Measurements from ENCODE around the gene DCDC2C. TPM values are rescaled to one million over a fixed set of nuclear protein-coding genes. Genes with fewer than 3 reads are reported as not detected.

The DCDC2C gene
- total and polyA plus RNA-seq, 2 donors (not counting 3 experiments of a cell fraction or from before 2014, with no cell fraction given) = not detected

GRCh38 chr2:3747032-3747654, 43.8 kb downstream of the DCDC2C start:
- Histone ChIP-seq H3K27me3 (ENCODE audit: control insufficient read depth in 2 of 2, insufficient read depth in 2 of 2, low read length in 2 of 2) (no peaks in the 10 kb centered on the region), H3K9ac (replicated peaks; ENCODE audit: extremely low read depth, insufficient read depth, low read length) (no peak overlapping the region), H4K20me1 (replicated peaks; ENCODE audit: control insufficient read depth, extremely low read depth, insufficient read depth, low read length) (no peaks in the 10 kb centered on the region), H3K4me3 (replicated peaks in 1 of 3; ENCODE audit: insufficient read depth in 1 of 3, low read depth in 1 of 3, low read length in 3 of 3) (no peak overlapping the region), H3K9me1 (replicated peaks; ENCODE audit: control insufficient read depth, extremely low read depth, insufficient read depth, low read length) (no peaks in the 10 kb centered on the region), H2AFZ (ENCODE audit: low read depth, low read length) (no peak overlapping the region), H3K4me1 (ENCODE audit: control insufficient read depth, extremely low read depth, insufficient read depth, low read length) (no peaks in the 10 kb centered on the region), H3K9me3 (replicated peaks; ENCODE audit: control insufficient read depth, insufficient read depth, low read length) (no peaks in the 10 kb centered on the region), H3K4me2 (ENCODE audit: insufficient read depth, low read length) (no peak overlapping the region), H3K27ac (ENCODE audit: insufficient read depth, low read depth, low read length) (no peak overlapping the region), H3K79me2 (ENCODE audit: control insufficient read depth, insufficient read depth, low read length) (no peaks in the 10 kb centered on the region), H3K36me3 (ENCODE audit: control insufficient read depth in 2 of 2, extremely low read depth in 1 of 2, insufficient read depth in 2 of 2, low read length in 2 of 2) (no peaks in the 10 kb centered on the region)
- no TSS peak for BruUV-seq (replicated peaks)
- intact Hi-C loops (cut with micrococcal nuclease) = no loop called here
- CTCF ChIA-PET = no interaction called here
- FAIRE-seq (no peak), DNase-seq (ENCODE audit: low read depth, low spot score) (no peak)
- dilution Hi-C loops (cut with MboI; ENCODE audit: extremely low pct_ligation_motif_present, low sequenced_read_pairs) = no loop called here
- POLR2A ChIA-PET = no interaction called here
- TF ChIP-seq FOS (IDR thresholded peaks at IDR 0.05; ENCODE audit: borderline replicate concordance, insufficient read depth, low read length) (no peak), CTCF (IDR thresholded peaks at IDR 0.05; ENCODE audit: extremely low read depth in 1 of 2, insufficient read depth in 1 of 2, low read depth in 1 of 2, low read length in 2 of 2) (no peak), EZH2 (IDR thresholded peaks at IDR 0.05; ENCODE audit: borderline replicate concordance, low read depth, low read length, severe bottlenecking) (no peak), MAX (IDR thresholded peaks at IDR 0.05; ENCODE audit: insufficient read depth, insufficient read length) (no peak), MYC (IDR thresholded peaks at IDR 0.05; ENCODE audit: low read depth, low read length) (no peak), POLR2AphosphoS5 (IDR thresholded peaks at IDR 0.05; ENCODE audit: insufficient read depth, low read depth, low read length) (no peak), POLR2A (IDR thresholded peaks at IDR 0.05; ENCODE audit: low read depth, low read length) (no peak), GATA2 (IDR thresholded peaks at IDR 0.05; ENCODE audit: insufficient read depth, insufficient read length, low read depth, low read length) (no peak), JUN (IDR thresholded peaks at IDR 0.05; ENCODE audit: borderline replicate concordance, insufficient read depth, insufficient read length, low read depth) (no peak)
